GM12878 (cell line): ENCODE data around the gene SEPHS2. TPM values are rescaled to one million over a fixed set of nuclear protein-coding genes. Genes with fewer than 3 reads are reported as not detected.

ENCODE experiments used
- ATAC-seq: fragments of 200-7000 bp; cut with Tn5 transposase; 3 replicates; pipeline ENCODE4 v1.9.1; 2020; ENCODE audit warnings: mild to moderate bottlenecking, moderate library complexity
- BruUV-seq: library from RNA; stranded (reverse); fragments of 400-500 nt; replicated peaks from 2 replicates; lab custom pipeline; 2021; lab: Mats Ljungman, UMichigan
- CTCF ChIA-PET: fragments of 300-600 bp; sonication (Branson Sonifier 250); formaldehyde crosslinking; extraction: SDS; loops from one replicate; lab custom pipeline; 2021; ENCODE audit warnings: inconsistent platforms; lab: Yijun Ruan, JAX
- POLR2A ChIA-PET: fragments of 350-600 bp; formaldehyde crosslinking; extraction: SDS; loops from one replicate; lab custom pipeline; 2021; ENCODE audit warnings: inconsistent platforms; lab: Charles Lee
- RAD21 ChIA-PET: fragments of 300-600 bp; sonication (Branson Sonifier 250); formaldehyde crosslinking; loops from one replicate; lab custom pipeline; 2023; ENCODE audit warnings: antibody characterized with exemption; ENCODE audit not compliant: unreplicated experiment; lab: Charles Lee
- SMC1A ChIA-PET: fragments of 300-600 bp; sonication (Branson Sonifier 250); formaldehyde crosslinking; loops from one replicate; lab custom pipeline; 2023; ENCODE audit not compliant: unreplicated experiment, uncharacterized antibody; lab: Charles Lee
- DNase-seq: peaks from one replicate; pipeline ENCODE4 v3.0.0-alpha.2; 2011; ENCODE audit warnings: low read depth, low spot score
- FAIRE-seq: peaks from 3 replicates; lab custom pipeline; 2011; peaks lifted over from hg19 to GRCh38; lab: Jason Lieb, UNC
- H2AFZ ChIP-seq: 2 replicates; pipeline ENCODE4 v1.6.0; 2011; ENCODE audit warnings: low read depth, low read length, control low read depth; ENCODE audit not compliant: control insufficient read depth
- H3K27ac ChIP-seq: 2 replicates; pipeline ENCODE4 v1.5.1; 2011; ENCODE audit warnings: control low read depth; ENCODE audit not compliant: control insufficient read depth, insufficient read depth
- H3K27me3 ChIP-seq, 2 experiments: replicated peaks in 1 of 2; 2 replicates each; pipeline versions ENCODE4 v1.6.0 to v1.6.1; 2011; ENCODE audit warnings: low read length in 1 of 2; ENCODE audit not compliant: control insufficient read depth in 2 of 2, insufficient read depth in 2 of 2
- H3K36me3 ChIP-seq, 2 experiments: 2 replicates each; pipeline ENCODE4 v1.5.1; 2011; ENCODE audit warnings: low read length in 1 of 2; ENCODE audit not compliant: control insufficient read depth in 2 of 2, insufficient read depth in 2 of 2
- H3K4me1 ChIP-seq: 2 replicates; pipeline ENCODE4 v1.6.1; 2011; ENCODE audit warnings: mild to moderate bottlenecking, low read length, moderate library complexity, mixed read lengths; ENCODE audit not compliant: control insufficient read depth, insufficient read depth
- H3K4me2 ChIP-seq: 2 replicates; pipeline ENCODE4 v1.6.0; 2011; ENCODE audit warnings: control low read depth; ENCODE audit not compliant: control insufficient read depth, insufficient read depth
- H3K4me3 ChIP-seq: fragments of 200-600 bp; sonication (generic); 2 replicates; pipeline ENCODE4 v1.5.1; 2016
- H3K79me2 ChIP-seq: 2 replicates; pipeline ENCODE4 v1.6.0; 2011; ENCODE audit warnings: low read length; ENCODE audit not compliant: control insufficient read depth, insufficient read depth
- H3K9ac ChIP-seq: 2 replicates; pipeline ENCODE4 v1.8.0; 2011; ENCODE audit warnings: low read length, control low read depth, mixed read lengths; ENCODE audit not compliant: control insufficient read depth, insufficient read depth
- H3K9me3 ChIP-seq: replicated peaks from 3 replicates; pipeline ENCODE4 v1.5.1; 2011; ENCODE audit warnings: mild to moderate bottlenecking, low read length; ENCODE audit not compliant: control insufficient read depth, insufficient read depth
- H4K20me1 ChIP-seq: 2 replicates; pipeline ENCODE4 v1.6.0; 2011; ENCODE audit not compliant: control insufficient read depth, insufficient read depth
- BCL3 ChIP-seq: IDR thresholded peaks from 2 replicates; pipeline ENCODE4 v1.6.1; 2011; ENCODE audit warnings: borderline replicate concordance, low read depth, mild to moderate bottlenecking, moderate library complexity, low read length; ENCODE audit not compliant: insufficient read depth, poor library complexity, severe bottlenecking
- BMI1 ChIP-seq: fragments of 450-650 bp; IDR thresholded peaks from 2 replicates; pipeline ENCODE4 v1.6.1; 2016; ENCODE audit warnings: mild to moderate bottlenecking, moderate library complexity, borderline replicate concordance
- CEBPB ChIP-seq, 2 experiments: fragments of 150-350 bp in 1 of 2; IDR thresholded peaks; 2 replicates each; pipeline ENCODE4 v1.6.1; 2012 to 2014; ENCODE audit warnings: low read depth in 2 of 2, low read length in 2 of 2, borderline replicate concordance in 1 of 2, inconsistent platforms in 1 of 2
- CHD1 ChIP-seq: IDR thresholded peaks from 2 replicates; pipeline ENCODE4 v1.6.1; 2012; ENCODE audit warnings: low read depth, low read length, improper control_type of control experiment
- FOXM1 ChIP-seq: IDR thresholded peaks from 2 replicates; pipeline ENCODE4 v1.6.1; 2012; ENCODE audit warnings: low read depth, mild to moderate bottlenecking, inconsistent platforms, low read length, moderate library complexity
- IKZF1 ChIP-seq: fragments of 450-650 bp; conservative IDR thresholded peaks from 2 replicates; pipeline ENCODE4 v1.6.1; 2017; ENCODE audit warnings: antibody characterized with exemption, mild to moderate bottlenecking
- MAX ChIP-seq: IDR thresholded peaks from 2 replicates; pipeline ENCODE4 v1.6.1; 2012; ENCODE audit warnings: low read depth, low read length, improper control_type of control experiment
- MLLT1 ChIP-seq: fragments of 450-650 bp; IDR thresholded peaks from 2 replicates; pipeline ENCODE4 v1.6.1; 2016; ENCODE audit warnings: mild to moderate bottlenecking
- NFYB ChIP-seq: IDR thresholded peaks from 2 replicates; pipeline ENCODE4 v1.6.1; 2011; ENCODE audit warnings: low read depth, mild to moderate bottlenecking, low read length, improper control_type of control experiment, moderate library complexity; ENCODE audit not compliant: insufficient read depth
- PKNOX1 ChIP-seq: fragments of 450-650 bp; IDR thresholded peaks from 2 replicates; pipeline ENCODE4 v1.6.1; 2016; ENCODE audit warnings: mild to moderate bottlenecking
- PRDM15 ChIP-seq: fragments of 450-650 bp; formaldehyde crosslinking; IDR thresholded peaks from 2 replicates; pipeline ENCODE4 v1.4.0; 2020; ENCODE audit warnings: mild to moderate bottlenecking, moderate library complexity
- ZBED1 ChIP-seq: IDR thresholded peaks from 2 replicates; pipeline ENCODE4 v1.6.1; 2016; ENCODE audit warnings: borderline replicate concordance
- in situ Hi-C: fragments of 300-500 bp; cut with MboI; formaldehyde crosslinking; loops from 9 replicates; pipeline ENCODE4 v1.14.3; 2018; ENCODE audit warnings: mixed read lengths
- intact Hi-C: fragments of 100-400 bp; cut with micrococcal nuclease; formaldehyde crosslinking; loops from one replicate; pipeline ENCODE4 v1.14.2; 2022; ENCODE audit not compliant: unreplicated experiment
- polyA plus RNA-seq, 11 experiments: library from polyadenylated mRNA; depleted of rRNA in 4 of 11; unstranded in 6 of 11; stranded (reverse) in 5 of 11; fragments of >200 nt; fragmentation: Nextera tagmentation in 4 of 11; fragmentation: Illumina TruSeq in 1 of 11; extraction: Ambion mirVana in 4 of 11; extraction: Trizol in 1 of 11; gene quantifications; 1 replicate in 1 of 11; 2 replicates in 10 of 11; pipeline versions ENCODE4 v1.2.1 to v1.2.3, GENCODE V29; 2011 to 2016; ENCODE audit warnings: inconsistent platforms in 2 of 11, missing spikeins in 2 of 11, low read depth in 1 of 11
- total RNA-seq, 4 experiments: library from RNA; depleted of rRNA in 3 of 4; stranded (reverse); fragments of >200 nt in 3 of 4; fragmentation: Illumina TruSeq in 1 of 4; extraction: Trizol in 1 of 4; gene quantifications; 2 replicates each; pipeline versions ENCODE4 v1.2.1 to v1.2.3, GENCODE V29; 2013 to 2021

Gene SEPHS2
- total and polyA plus RNA-seq, 10 of the 15 experiments (the other 5 are each of a cell fraction or from before 2014, with no cell fraction given) = 21.6 to 99.8 (median 72.9) TPM

DNA sequence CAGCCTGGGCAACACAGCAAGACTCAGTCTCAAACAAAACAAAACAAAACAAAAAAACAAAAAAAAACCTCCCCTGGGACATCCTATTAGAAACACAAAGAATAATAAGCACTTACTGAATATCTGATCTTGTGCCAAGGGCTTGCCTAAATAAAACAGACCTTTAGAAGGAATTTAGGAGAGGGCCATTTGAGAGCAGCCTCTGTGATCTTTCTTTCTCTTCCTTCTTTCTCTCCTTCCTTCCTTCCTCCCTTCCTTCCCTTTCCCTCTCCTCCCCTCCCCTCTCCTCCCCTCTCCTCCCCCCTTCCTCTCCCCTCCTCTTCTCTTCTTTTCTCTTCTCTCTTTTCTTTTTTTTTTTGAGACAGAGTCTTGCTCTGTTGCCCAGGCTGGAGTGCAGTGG, 39.2 kb upstream of the SEPHS2 start:
- no peak overlapping the region for H3K9ac ChIP-seq
- H2AFZ ChIP-seq = no peak overlapping the region
- DNase-seq = no peak
- H3K36me3 ChIP-seq = peaks cover 19 to 23% of the 10 kb centered on the region in 2 experiments
- in situ Hi-C loops = no loop called here
- ChIA-PET CTCF (no interaction called here), POLR2A (interaction anchor here (0.6 to 2.8 kb wide), 3 partner anchors 41 to 283 kb away, joined by 3 to 7 read pairs (median 5); partner anchors contain the start of gene DCTPP1), SMC1A (interaction anchor here (0.6 kb wide), 1 partner anchor 8 kb away, joined by 3 read pairs; no protein-coding TSS in a partner anchor), RAD21 (no interaction called here)
- no TSS peak for BruUV-seq
- H3K4me3 ChIP-seq = no peak overlapping the region
- no peak overlapping the region for H3K4me2 ChIP-seq
- H4K20me1 ChIP-seq = no peaks in the 10 kb centered on the region
- FAIRE-seq = no peak
- H3K27me3 ChIP-seq = no peaks in the 10 kb centered on the region
- no peaks in the 10 kb centered on the region for H3K79me2 ChIP-seq
- peaks cover 4% of the 10 kb centered on the region for H3K4me1 ChIP-seq
- H3K27ac ChIP-seq = no peak overlapping the region
- no peaks in the 10 kb centered on the region for H3K9me3 ChIP-seq
- intact Hi-C loops = no loop called here
- no peak for ATAC-seq
- TF ChIP-seq ZBED1 (no peak), MAX (no peak), BCL3 (no peak), IKZF1 (no peak), MLLT1 (no peak), CHD1 (no peak), FOXM1 (no peak), PKNOX1 (no peak), CEBPB (IDR thresholded peaks at IDR 0.05; ENCODE audit: borderline replicate concordance in 1 of 2, low read depth in 2 of 2, low read length in 2 of 2) (no peak), NFYB (no peak), PRDM15 (CRISPR knock-in tag) (no peak), BMI1 (no peak)
